Measurements from ENCODE around the gene LCP2.

The LCP2 gene

DNA sequence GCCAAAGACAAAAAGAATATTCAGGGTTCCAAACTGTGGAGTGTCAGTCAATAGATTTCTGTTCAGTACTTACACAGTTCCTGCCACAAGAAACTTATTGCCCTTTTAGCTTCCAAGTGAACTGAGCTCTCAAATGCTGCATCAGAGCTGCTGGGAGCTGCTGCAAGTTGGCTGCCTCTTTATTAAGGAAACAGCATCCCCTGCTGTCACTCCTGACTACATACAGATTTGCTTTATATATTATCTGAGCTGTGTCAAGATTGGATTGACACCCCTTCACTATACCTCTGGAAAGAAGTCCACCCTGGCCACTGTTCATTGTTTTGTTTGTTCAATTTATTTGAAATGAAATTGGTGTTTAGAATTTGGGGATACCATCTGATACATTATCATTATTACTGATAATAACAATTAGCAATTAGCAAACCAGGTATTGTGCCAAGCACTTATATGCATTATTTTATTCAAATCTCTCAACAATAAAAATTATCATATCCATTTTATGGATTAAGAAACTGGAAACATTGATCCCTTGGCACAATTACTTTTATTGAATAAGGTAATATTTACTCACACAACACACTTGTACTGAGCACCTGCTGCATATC lies 81.2 kb downstream of the LCP2 start:
- DNase-seq (ENCODE audit: low spot score): no peak

DNA sequence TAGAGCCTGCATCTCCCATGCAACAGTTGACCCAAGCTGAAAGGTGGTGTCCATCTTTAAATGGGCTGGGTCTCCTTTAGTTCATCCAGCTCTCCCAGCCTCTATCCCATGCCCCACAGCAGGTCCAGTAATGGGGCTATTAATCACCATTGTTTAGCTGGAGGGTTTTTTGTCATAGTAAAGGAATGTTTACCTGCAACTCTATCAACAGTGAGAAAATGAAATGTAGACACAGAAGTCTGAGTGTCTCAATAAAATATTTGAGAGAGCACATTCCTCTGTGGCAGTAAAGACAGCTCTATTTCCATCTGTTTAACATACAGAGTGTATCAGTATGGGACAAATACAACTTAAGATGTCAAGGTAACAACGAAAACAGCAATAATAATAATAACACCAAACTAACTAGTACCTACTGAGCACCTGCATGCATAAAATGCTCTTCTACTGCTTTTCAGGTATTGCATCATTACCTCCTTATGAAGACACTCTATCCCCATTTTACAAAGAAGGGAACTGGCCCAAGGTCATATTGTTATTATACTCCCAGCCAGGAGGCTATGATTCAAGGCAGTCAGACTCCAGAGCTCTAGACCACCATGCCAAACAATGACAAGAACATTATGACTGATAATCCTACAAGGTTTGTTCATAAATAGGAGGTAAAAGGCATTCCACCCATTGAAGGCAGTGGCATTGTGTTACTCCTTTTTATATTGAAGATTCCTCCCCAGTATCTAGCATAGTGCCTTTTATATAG lies 85.8 kb downstream of the LCP2 start:
- no peak for DNase-seq (ENCODE audit: low spot score)

DNA sequence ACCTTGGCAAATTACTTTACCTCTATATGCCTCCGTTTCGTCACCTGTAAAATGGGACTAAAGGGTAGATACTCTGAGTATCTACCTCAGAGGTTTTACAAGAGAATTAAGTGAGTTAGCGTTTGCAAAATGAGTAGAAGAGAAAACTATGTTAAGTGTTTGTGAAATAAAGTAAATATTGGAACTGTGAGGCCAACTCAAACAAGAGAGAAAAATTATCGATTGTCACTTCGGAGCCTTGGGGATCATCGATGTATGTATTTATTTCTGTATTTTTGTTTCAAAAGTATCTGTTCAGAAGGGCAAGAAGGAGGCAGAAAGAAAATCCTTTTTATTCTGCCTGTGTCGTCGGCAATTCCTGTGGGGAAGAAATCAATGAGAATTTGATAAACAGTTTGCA lies 90.6 kb downstream of the LCP2 start:
- DNase-seq (ENCODE audit: low spot score): no peak

DNA sequence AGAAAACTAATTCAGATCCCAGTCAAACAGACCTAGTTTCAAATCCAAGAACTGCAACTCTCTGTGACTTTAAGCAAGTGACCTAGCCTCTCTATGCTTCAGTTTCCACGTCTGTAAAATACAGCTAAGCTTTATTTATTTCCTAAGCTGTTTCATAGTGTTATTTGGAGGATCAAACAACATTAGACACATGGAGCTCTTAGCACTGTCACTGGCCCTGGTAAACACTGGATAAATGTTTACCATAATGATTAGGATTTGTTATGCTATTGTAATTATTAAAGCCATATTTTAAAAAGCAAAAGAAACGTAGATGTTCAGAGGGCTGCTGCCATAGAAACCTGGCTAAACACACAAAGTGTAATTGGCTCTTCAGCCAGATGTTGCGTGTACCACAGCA lies 91.4 kb downstream of the LCP2 start:
- no peak for DNase-seq (ENCODE audit: low spot score)

DNA sequence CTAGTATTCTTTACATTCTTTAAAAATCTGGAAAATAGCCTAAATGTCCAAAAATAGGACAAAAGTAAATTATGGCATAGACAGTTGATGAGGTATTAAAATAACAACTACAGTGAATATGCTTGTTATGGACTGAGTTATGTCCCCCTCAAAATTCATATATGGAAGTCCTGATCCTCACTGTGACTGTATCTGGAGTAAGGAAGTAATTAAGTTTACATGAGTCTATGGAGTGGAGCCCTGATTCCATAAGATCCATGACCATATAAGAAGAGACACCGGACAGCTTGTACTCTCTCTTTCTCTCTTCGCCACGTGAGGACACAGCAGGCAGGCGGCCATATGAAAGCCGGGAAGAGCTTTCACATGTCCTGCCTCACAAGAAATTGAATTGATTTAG lies 93.4 kb downstream of the LCP2 start:
- DNase-seq (ENCODE audit: low spot score): no peak

DNA sequence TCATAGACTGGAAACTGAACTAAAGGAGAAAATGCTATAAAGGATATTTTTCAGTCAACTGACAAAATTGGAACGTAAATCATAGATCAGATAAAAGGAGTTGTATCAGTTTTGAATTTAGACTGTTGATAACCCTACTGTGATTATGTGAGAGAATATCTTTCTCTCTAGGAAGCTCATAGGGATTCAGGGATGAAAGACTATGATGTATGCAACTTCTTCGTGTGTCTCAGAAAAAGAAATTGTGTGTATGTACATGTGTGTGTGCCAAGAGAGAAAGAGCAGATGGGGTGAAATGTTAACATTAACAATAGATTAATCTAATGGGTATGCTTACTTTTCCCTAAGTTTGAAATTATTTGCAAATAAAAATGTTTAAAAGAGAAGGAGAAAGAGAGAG lies 95.5 kb downstream of the LCP2 start:
- no peak for DNase-seq (ENCODE audit: low spot score)

DNA sequence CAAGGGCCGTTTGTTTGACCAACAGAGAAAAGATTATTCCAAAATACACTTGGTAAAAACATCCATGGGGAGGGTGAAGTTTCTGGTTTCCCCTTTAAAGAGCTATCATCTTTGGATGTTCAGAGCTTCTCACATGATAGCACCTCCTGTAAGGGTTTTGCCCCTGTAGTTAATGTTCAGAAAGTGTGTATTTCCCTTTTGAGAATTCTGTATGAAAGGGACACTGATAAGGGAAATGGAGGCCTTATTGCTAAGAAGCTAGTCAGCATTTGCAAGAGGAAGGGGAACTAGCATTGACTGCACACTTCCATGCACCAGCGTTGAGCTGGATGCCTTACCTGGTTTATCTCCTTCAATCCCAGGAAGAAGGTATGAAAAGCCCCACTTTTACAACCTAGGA lies 96.3 kb downstream of the LCP2 start:
- no peak for DNase-seq (ENCODE audit: low spot score)

DNA sequence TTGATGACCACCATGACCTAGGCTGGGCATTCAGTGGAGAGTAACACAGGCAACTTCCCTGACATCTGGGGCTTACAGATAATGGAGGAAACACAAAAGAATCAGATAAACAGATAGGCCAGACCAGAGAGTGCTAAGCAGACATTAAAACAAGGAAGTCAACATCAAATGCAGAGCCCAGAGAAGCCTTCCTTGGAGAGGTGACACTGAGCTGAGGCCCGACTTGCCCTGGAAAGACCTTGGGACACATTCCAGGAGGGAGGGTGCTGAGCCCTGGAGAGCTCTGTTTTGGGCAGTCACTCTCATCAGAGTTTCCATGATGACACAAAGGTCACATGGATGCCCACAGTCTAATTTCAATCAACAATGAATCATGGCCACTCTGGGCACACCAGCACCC lies 96.7 kb downstream of the LCP2 start:
- no peak for DNase-seq (ENCODE audit: low spot score)
